ENCODE measurements around the gene ADAMTSL5.
"Not testable (repeated sequence)": the region's sequence is repeated elsewhere in the genome, so short reads cannot be mapped to it uniquely, and the experiment has no call there.

Gene ADAMTSL5, protein sequence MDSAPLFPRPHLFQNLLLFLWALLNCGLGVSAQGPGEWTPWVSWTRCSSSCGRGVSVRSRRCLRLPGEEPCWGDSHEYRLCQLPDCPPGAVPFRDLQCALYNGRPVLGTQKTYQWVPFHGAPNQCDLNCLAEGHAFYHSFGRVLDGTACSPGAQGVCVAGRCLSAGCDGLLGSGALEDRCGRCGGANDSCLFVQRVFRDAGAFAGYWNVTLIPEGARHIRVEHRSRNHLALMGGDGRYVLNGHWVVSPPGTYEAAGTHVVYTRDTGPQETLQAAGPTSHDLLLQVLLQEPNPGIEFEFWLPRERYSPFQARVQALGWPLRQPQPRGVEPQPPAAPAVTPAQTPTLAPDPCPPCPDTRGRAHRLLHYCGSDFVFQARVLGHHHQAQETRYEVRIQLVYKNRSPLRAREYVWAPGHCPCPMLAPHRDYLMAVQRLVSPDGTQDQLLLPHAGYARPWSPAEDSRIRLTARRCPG

GRCh38 chr19:1512671-1513498 lies at the start of gene ADAMTSL5:
Gene ADAMTSL5 (minus strand): TSS chr19:1513019. CDS start chr19:1510943, 2,076 bp downstream.
- Mint-ChIP-seq H3K4me1 (ENCODE audit: low read depth) (peaks cover 18% of the 10 kb centered on the region), H3K27me3 (no peaks in the 10 kb centered on the region), H3K27ac (no peak within 1 kb of the TSS), H3K9me3 (ENCODE audit: low read depth) (no peaks in the 10 kb centered on the region), H3K4me3 (peak within 1 kb of the TSS; percentile 78), H3K36me3 (no peaks in the 10 kb centered on the region)

- Mint-ChIP-seq H3K9me3 (ENCODE audit: low read depth) (no peaks in the 10 kb centered on the region), H3K27me3 (no peaks in the 10 kb centered on the region), H3K4me3 (no peak overlapping the region), H3K27ac (no peak overlapping the region), H3K4me1 (ENCODE audit: low read depth) (no peaks in the 10 kb centered on the region), H3K36me3 (no peaks in the 10 kb centered on the region)
Measured at GRCh38 chr19:1561236-1561842, 48.5 kb upstream of the ADAMTSL5 start.

GRCh38 chr19:1560286-1560882 lies 47.6 kb upstream of the ADAMTSL5 start:
- H3K27me3 Mint-ChIP-seq: no peaks in the 10 kb centered on the region
- H3K4me1 Mint-ChIP-seq (ENCODE audit: low read depth): no peaks in the 10 kb centered on the region
- no peak overlapping the region for H3K27ac Mint-ChIP-seq
- H3K9me3 Mint-ChIP-seq (ENCODE audit: low read depth): no peaks in the 10 kb centered on the region
- no peaks in the 10 kb centered on the region for H3K36me3 Mint-ChIP-seq
- no peak overlapping the region for H3K4me3 Mint-ChIP-seq

- H3K9me3 Mint-ChIP-seq (ENCODE audit: low read depth): no peaks in the 10 kb centered on the region
- H3K4me1 Mint-ChIP-seq (ENCODE audit: low read depth): no peaks in the 10 kb centered on the region
- no peaks in the 10 kb centered on the region for H3K27me3 Mint-ChIP-seq
- no peak overlapping the region for H3K27ac Mint-ChIP-seq
- H3K36me3 Mint-ChIP-seq: no peaks in the 10 kb centered on the region
- H3K4me3 Mint-ChIP-seq: no peak overlapping the region
Measured at GRCh38 chr19:1558552-1558951, 45.7 kb upstream of the ADAMTSL5 start.

DNA sequence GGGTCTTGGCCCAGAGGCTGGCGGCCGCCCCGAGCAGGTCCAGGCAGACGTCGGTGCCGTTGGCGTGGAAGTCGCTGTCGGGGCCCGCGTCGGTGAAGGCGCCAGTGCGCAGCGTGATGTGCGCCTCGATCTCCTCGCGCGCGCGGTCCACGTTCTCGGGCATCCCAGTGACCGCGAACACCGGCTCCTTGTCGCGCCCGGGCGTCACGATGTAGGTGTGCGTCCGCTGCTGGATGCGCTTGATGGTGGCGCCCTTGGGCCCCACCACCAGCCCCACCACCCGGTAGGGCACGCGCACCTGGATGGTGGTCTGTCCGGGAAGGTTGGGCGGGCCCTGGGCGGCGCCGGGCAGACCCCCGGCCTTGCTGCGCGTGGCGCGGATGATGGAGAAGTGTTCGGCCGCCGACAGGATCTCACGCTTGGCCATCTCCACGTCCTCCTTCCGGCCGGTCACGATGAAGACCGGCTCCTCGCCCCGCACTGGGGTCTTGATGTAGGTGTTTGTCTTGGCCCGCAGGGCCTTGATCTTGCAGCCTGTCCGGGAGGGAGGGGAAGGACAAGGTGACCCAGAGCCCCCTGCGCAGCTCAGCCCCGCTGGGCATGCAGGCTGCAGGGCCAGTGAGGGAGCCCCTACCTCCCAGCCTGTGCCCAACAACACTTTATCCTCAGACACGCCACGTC lies 43.7 kb upstream of the ADAMTSL5 start:
- Mint-ChIP-seq H3K4me1 (ENCODE audit: low read depth) (no peaks in the 10 kb centered on the region), H3K27me3 (peaks cover 4% of the 10 kb centered on the region), H3K9me3 (ENCODE audit: low read depth) (no peaks in the 10 kb centered on the region), H3K36me3 (no peaks in the 10 kb centered on the region), H3K27ac (no peak overlapping the region), H3K4me3 (no peak overlapping the region)

GRCh38 chr19:1555487-1556389 lies 42.9 kb upstream of the ADAMTSL5 start:
- H3K9me3 Mint-ChIP-seq (ENCODE audit: low read depth): no peaks in the 10 kb centered on the region
- no peak overlapping the region for H3K4me3 Mint-ChIP-seq
- H3K36me3 Mint-ChIP-seq: no peaks in the 10 kb centered on the region
- H3K27ac Mint-ChIP-seq: no peak overlapping the region
- no peaks in the 10 kb centered on the region for H3K4me1 Mint-ChIP-seq (ENCODE audit: low read depth)
- peaks cover 5% of the 10 kb centered on the region for H3K27me3 Mint-ChIP-seq

DNA sequence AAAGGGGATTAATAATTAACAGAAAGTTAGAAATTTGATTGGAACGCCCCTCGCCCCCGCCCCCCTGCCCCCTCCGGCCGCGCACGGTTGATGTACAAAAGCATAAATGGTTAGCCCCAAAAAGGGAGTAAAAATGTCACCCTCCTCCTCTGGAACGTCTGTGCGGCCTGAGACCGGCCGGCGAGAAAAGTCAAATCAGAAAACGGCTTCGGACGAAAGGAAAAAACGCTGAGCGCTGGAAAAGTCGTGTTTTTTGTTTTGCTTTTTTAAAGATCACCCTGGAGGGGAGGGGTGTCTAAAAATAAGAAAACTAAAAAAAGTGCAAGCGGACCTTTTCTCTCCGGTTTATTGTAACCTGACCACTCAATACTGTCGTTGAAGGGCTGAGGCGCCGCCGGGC lies 42.1 kb upstream of the ADAMTSL5 start:
- H3K27me3 Mint-ChIP-seq: peaks cover 5% of the 10 kb centered on the region

GRCh38 chr19:1553415-1553814 lies 40.6 kb upstream of the ADAMTSL5 start:
- no peak overlapping the region for H3K27ac Mint-ChIP-seq
- H3K36me3 Mint-ChIP-seq: no peaks in the 10 kb centered on the region
- H3K4me3 Mint-ChIP-seq: no peak overlapping the region
- H3K9me3 Mint-ChIP-seq (ENCODE audit: low read depth): no peaks in the 10 kb centered on the region
- peaks cover 7% of the 10 kb centered on the region for H3K27me3 Mint-ChIP-seq
- no peaks in the 10 kb centered on the region for H3K4me1 Mint-ChIP-seq (ENCODE audit: low read depth)

More for the DNA sequence above, 42.1 kb upstream of the ADAMTSL5 start:
- Mint-ChIP-seq H3K36me3 (no peaks in the 10 kb centered on the region), H3K9me3 (ENCODE audit: low read depth) (no peaks in the 10 kb centered on the region), H3K4me3 (no peak overlapping the region), H3K4me1 (ENCODE audit: low read depth) (no peaks in the 10 kb centered on the region), H3K27ac (no peak overlapping the region)

- peaks cover 7% of the 10 kb centered on the region for H3K27me3 Mint-ChIP-seq
- H3K4me1 Mint-ChIP-seq (ENCODE audit: low read depth): no peaks in the 10 kb centered on the region
- H3K27ac Mint-ChIP-seq: no peak overlapping the region
- H3K9me3 Mint-ChIP-seq (ENCODE audit: low read depth): no peaks in the 10 kb centered on the region
- no peaks in the 10 kb centered on the region for H3K36me3 Mint-ChIP-seq
- H3K4me3 Mint-ChIP-seq: no peak overlapping the region
Measured at GRCh38 chr19:1551068-1552040, 38.5 kb upstream of the ADAMTSL5 start.

- Mint-ChIP-seq H3K27me3 (peaks cover 7% of the 10 kb centered on the region), H3K4me3 (no peak overlapping the region), H3K4me1 (ENCODE audit: low read depth) (peaks cover 1% of the 10 kb centered on the region), H3K27ac (no peak overlapping the region), H3K9me3 (ENCODE audit: low read depth) (no peaks in the 10 kb centered on the region), H3K36me3 (no peaks in the 10 kb centered on the region)
Measured at GRCh38 chr19:1549332-1549945, 36.6 kb upstream of the ADAMTSL5 start.

DNA sequence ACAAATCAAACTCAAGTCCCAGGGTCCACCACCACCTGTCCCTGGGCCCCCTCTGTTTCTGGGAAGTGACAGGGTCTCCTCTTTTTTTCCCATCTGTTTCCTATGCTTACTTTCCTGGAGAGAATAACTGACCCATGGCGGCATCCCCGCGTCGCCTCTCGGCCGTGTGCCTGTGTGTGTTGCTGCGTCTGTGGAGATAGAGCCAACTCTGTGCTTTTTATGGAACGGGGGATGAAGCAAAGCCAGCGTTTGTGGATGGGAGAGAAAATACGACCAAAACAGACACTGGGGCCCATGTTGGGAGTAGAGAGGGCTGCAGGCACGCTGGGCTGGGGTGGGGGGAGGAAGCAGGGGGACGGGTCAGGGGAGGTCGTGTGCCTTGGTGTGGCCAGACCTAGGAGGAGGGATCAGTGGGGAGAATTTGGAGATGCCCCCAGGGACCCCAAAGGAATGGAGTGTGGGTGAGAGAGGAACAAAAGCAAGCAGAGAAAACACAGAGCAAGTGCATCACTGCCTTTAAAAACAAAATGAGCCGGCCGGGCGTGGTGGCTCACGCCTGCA lies 27.6 kb upstream of the ADAMTSL5 start:
- no peak overlapping the region for H3K4me3 Mint-ChIP-seq
- no peak overlapping the region for H3K27ac Mint-ChIP-seq
- H3K4me1 Mint-ChIP-seq (ENCODE audit: low read depth): no peaks in the 10 kb centered on the region
- H3K9me3 Mint-ChIP-seq (ENCODE audit: low read depth): no peaks in the 10 kb centered on the region
- peaks cover 6% of the 10 kb centered on the region for H3K27me3 Mint-ChIP-seq
- H3K36me3 Mint-ChIP-seq: no peaks in the 10 kb centered on the region

DNA sequence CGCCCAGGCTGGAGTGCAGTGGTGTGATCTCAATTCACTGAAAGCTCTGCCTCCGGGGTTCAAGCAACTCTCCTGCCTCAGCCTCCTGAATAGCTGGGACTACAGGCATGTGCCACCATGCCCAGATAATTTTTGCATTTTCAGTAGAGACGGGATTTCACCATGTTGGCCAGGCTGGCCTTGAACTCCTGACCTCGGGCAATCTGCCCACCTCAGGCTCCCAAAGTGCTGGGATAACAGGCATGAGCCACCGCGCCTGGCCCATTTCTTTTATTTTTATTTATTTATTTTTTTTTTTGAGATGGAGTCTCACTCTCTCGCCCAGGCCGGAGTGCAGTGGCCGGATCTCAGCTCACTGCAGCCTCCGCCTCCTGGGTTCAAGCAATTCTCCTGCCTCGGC lies 26.9 kb upstream of the ADAMTSL5 start:
- H3K4me3 Mint-ChIP-seq, H3K27me3 Mint-ChIP-seq: not testable (repeated sequence)

More for the DNA sequence above, 26.9 kb upstream of the ADAMTSL5 start:
- not testable (repeated sequence) for H3K4me1 Mint-ChIP-seq (ENCODE audit: low read depth); H3K27ac Mint-ChIP-seq; H3K9me3 Mint-ChIP-seq (ENCODE audit: low read depth); H3K36me3 Mint-ChIP-seq
